HG02852 (cell line): ENCODE results near the gene DYRK1A.
"Not testable (repeated sequence)": the region's sequence is repeated elsewhere in the genome, so short reads cannot be mapped to it uniquely, and the experiment has no call there.

Source experiments
- ATAC-seq: cut with Tn5 transposase; IDR thresholded peaks from one replicate; pipeline ENCODE4 v1.9.1; 2021; ENCODE audit warnings: mild to moderate bottlenecking, moderate library complexity; ENCODE audit not compliant: unreplicated experiment

Gene DYRK1A

DNA sequence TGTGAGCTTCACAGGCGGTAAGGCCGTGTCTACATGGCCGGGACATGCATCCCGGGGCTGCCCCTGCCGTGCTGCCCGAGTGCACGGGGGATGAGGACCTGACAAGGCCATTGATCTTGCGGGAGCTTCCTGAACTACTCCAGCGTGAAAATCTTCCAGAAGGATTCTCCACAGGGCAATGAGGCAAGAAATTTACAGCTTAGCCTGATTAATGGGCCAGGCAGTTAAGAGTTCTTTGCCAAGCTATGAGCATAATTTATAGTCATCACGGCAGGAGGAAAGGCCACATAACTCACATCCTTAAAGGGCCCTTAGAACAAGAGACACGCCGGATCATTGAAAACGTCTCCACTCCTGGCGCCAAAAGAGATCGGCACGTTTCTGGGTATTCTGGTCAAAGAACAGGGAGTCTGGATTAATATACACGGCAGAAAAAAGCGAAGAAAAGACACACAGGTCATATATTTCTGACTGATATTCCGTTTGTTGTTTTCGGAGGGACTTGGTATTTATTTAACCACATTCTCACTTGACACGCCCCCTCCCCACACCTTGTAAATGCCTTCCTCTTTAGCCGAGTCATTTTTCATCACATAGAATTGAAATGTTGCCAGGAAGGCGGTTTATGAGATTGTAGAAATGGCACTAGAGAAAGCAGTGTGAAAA lies 180.5 kb downstream of the DYRK1A start:
- ATAC-seq: no peak

DNA sequence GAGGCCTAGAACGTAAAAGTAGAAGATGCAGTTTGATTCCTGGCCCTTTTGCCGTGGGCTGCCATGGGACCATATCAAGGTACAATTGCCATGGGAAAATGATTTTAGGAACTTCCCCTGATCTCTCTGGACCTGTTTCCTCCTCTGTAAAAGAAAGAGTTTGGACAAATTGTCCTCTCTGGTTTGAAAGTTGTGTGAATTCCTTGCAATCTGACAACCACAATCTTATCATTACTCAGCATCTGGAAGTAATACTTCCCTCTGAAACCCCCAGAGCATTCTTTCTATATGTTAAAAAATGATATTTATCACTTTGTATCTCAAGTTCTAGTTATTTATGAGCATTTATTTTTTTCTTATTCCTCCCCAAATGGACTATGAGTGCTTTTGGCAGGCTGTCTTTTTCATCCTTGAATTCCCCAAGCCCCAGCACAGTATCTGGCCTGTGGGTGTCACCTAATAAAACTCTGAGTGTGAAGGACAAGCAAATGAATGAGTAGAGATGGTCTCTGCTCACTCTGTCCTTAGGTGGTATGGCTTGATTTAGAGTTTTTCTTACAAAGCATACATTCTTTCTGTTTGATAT lies 181.1 kb downstream of the DYRK1A start:
- ATAC-seq: no peak

DNA sequence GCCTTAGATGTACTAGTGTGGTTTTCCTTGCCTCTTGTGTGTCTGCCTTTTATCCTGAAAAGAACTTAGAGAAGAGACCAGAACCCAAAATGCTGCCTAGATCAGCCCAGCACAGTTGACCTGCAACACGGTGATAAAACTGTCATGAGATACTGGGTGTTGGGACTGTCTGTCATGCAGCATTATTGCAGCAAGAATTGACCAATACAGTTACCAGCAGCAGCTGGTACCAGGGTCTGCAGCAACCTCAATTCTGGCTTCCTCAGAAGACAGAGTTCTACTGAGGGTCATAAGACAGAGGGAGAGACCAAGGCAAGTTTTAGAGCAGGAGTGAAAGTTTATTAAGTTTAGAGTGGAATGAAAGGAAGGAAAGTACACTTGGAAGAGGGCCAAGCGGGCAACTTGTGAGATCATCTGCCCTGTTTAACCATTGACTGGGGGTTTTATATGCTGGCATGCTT lies 182.0 kb downstream of the DYRK1A start:
- ATAC-seq: no peak

DNA sequence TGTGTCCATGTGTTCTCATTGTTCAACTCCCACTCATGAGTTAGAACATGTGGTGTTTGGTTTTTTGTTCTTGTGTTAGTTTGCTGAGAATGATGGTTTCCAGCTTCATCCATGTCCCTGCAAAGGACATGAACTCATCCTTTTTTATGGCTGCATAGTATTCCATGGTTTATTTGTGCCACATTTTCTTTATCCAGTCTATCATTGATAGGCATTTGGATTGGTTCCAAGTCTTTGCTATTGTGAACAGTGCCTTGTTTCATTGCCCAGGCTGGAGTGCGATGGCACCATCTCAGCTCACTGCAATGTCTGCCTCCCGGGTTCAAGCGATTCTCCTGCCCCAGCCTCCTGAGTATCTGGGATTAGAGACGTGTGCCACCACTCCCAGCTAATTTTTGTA lies 183.2 kb downstream of the DYRK1A start:
- not testable (repeated sequence) for ATAC-seq

DNA sequence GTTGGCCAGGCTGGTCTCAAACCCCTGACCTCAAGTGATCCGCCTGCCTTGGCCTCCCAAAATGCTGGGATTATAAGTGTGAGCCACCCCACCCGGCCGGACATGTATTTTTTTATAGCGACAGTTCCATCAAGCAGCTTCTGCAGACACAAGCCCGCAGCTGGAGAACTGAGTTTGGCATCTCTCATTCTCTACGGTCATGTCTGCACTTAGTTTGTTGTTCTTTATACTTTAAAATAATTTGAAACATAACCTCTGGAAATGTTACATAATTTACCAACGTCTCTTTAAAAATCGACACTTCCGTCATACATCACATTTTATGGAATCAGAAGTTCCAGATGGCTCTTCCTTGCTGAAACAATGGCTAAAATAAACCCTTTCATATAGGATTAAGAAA lies 183.6 kb downstream of the DYRK1A start:
- ATAC-seq: no peak

DNA sequence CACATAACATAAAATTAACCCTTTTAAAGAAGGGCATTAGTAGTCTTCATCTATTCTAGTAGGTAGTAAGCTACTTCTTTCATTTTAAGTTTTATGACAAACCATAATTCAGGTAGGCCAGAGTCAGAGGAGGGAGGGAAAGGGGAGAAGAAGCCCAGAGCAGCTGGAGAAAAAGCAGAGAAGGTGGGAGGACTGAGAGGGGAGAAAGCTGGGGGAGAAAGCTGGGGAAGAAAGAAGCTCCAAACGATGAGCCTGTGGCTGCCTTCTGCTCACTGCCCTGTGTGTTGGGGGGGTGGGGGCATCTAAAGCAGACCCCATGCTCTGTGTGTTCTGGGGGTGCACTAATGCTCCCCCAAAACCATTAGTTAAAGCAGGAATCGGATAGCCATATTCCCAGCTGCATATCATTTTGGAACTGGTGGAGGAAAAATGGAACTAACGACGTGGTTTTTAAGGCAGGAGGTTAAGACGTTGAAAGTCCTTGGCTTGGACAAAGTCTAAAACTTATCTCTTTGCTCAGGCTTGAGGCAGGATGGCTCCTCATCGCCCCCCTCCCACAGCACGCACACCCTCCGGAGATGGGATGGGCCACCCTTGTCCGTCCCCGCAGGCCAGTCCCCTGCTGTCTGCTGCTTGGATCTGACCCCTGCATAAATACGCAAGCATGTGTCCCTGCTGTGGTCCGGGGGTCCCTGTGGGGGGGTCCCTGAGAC lies 184.2 kb downstream of the DYRK1A start:
- no peak for ATAC-seq

DNA sequence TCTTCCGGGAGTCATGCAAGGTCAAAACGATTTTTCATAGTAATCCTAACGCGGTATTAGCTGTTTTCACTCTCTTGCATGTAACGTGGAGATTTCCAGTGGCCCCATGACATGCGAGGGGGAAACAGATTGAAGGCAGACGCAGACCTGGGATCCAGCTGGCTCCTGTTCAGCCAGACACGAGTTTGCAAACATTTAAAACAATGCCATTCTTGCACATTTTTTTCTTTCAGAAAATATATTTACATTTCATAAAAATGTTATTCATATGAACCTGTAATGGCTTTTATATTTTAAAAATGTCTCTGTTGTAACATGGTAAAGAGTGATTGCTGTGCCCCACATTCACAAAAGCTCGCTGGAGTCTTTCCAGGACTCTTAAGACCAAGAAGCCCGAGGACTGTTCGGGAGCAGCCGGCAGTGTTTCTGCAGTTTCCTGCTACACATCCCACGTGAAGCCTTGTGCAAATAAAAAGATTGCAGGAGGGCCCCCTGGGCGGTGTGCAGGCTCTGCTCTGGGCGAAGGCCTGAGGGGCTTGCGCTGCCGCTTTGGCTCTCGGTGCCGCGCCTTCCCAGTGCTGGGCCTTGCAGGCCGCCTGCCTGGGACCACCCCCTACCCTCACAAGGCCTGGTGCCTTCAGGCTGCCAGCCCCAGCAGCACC lies 184.9 kb downstream of the DYRK1A start:
- ATAC-seq: no peak

DNA sequence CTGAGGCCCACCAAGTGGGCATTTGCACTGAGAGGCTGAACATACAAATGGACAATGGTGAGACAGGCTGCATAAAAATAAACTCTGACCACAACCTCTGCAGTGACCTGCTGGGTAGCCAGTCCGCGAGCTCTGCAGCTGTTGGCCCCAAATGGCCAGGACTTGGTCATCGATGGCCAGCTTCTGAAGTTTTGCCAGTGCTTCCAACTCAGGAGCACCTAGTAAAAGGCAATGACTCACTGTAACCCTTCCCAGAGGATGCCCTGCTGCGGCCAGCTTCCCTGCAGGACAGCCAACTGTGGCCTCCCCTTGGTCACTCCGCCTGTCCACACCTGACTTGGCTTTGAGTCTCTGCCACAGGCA lies 185.4 kb downstream of the DYRK1A start:
- ATAC-seq: no peak

DNA sequence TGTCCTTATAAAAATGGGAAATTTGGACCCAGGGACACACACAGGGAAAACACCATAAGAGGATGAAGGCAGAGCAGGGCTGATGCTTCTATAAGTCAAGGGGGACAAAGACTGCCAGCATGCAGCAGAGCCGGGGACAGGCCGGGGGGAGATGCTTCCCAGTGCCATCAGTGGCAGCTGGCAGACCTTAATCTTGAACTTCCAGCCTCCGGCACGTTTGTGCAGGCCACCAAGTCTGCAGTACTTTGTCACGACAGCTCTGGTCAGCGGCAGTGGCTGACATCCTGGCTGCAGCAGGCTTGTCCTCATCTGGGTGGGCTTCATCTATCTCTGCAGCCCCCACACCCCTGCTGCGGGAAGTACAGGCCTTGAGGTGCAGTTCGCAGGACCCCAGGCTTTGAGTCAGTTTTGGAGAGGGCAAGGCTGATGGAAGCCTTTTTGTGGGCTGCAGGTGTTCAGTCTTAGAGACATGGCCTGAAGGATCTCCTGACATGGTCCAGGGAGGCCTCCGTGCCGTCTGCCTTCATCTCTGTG lies 186.0 kb downstream of the DYRK1A start:
- no peak for ATAC-seq

DNA sequence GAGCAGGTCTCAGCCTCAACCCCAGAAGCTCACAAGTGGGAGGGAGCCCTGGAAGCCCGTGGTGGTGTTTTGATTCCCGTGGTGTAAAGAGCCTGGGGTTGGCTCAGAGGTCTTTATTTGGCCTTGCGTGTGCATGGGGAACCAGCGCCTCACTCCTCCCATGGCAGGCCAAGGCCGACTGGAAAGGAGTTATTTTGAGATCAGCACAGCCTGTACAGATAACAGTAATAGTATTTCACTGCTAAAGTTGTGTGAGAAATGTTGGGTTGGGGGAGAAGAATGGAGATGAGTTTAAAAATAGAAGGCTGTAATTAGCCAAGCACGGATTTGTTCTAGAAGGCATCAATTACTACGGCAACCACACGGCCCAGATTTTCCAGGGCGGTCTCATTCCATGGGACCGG lies 186.5 kb downstream of the DYRK1A start:
- no peak for ATAC-seq

DNA sequence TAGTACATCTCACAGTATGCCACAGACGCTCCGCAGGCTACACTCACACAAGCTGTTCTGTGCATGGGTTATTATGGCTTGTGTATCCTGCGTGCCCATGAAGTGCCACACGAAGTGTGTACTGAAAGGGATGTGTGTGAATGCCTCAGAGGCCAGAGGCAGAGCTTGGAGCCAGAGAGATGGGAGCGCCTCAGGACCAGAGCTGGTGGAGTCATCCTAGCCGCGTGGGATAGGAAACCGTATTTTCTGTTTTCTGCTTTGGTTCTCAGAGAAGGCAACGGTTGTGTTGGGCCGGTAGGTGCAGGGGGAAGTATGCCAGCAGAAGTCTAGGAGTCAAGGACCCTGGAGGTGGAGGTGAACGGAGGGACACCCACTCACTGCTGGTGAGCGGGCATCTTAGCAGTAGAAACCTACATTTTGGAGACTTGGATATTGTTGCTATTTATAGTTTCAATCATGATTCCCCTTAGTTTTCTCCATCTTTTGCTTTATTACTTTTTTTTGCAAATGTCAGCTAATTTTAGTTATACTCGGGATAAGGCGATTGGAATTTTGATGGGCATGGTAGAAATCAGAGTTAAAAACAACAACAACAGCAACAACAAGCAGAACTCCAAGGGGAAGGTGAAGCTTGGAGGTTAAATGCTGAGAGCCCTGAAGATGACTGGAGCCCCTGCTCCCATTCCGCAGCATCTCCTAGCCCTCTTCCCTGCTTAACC lies 188.2 kb downstream of the DYRK1A start:
- ATAC-seq: no peak

DNA sequence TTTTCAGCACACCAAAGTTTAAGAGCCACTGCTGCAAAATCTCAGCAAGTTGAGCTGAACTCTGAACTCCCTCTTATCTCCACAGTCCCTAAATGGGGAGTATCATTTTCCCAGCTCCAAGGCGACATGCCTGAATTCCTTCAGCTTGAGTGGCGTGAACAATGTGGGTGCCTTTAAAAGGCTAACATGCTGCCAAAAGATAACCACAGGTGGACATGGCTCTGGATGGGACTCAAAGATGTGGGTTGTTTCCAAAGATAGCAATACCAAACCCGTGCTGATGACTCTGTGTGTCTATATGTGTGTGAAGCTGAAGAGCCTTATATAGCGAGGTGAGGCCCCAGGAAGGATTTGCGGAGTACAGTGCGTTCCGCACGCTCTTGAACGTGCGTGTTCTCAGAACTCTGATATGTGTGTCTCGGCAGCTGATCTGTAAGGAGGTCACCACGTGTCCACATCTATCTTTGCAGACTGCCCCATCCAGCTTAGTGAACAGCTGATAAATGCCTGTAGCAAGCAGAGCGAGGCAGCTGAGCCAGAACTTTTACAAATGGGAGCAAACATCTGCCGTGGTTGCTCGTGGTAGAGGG lies 189.2 kb downstream of the DYRK1A start:
- no peak for ATAC-seq

DNA sequence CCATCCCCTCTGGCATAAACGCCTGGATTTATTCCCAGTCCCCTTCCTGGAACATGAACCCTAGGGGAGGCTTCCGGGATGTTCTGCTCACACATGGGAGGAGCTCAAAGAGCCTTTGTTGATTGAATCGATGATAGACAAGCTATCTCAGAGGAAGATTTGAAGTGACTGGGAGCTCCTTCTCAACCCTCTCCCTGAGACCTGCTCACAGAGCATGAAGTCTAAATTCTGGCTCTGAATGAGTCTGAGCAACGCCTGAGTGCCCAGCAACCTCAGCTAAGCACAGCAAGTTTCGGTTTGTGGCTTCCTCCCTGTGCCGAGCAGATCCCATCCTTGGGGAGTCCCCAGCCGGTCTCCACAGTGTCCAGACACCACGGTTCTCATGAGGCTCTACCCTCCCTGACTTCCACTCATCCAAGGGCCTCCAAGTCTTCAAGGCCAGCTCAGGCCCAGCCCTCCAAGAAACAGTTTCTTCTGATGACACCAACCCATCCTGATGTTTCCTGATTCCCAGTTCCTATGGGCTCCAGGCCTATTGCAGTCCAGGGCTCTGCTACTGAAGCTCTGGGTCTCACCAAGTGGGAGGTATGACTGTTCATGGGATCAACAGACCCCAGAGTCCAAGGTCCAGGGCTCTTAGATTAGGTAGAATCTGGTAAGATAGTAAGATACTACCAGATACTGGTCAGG lies 190.8 kb downstream of the DYRK1A start:
- peak; percentile 98 for ATAC-seq

DNA sequence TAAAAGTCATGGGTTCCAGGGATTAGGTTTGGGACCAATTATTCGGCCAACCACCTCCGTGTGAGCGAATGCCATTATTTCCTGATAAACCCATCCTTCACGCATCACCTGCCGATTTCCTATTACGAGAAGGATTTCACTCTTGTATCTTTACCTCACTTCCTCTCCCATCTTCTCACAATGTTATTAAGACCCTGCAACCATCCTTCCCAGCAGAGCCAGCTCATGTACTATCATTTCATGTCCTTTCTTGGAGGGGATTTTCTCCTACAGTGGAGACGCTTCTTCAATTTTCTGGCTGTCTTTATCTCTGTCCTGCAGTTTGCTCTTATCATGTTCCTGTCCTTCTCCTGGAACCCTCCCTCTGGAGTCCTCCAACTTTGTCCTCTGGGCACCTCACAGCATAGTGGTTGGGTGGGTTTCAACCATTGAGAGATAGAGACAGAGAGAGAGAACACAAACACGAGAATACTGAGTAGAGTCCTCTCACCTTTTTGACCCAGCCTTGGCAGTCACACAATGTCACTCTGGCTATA lies 192.2 kb downstream of the DYRK1A start:
- ATAC-seq: no peak

DNA sequence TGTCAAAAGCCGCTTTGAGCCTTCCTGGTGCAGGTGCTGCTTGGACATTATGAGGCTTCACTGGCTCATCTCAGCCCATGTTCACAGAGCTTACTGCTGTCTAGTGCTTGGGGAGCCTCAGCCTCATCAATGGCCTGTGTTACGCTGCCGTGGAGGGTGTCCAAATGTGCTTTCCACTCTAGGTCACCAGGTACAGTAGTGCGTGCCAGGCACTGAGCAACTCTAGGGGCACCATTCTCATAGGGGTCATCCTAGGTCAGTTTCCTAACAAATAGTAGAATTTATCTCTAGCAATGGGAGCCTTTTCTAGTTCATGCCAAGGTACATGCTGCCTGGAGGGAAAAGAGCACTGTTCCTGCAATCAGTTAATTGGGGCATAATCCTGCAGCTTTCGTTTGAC lies 193.8 kb downstream of the DYRK1A start:
- no peak for ATAC-seq

DNA sequence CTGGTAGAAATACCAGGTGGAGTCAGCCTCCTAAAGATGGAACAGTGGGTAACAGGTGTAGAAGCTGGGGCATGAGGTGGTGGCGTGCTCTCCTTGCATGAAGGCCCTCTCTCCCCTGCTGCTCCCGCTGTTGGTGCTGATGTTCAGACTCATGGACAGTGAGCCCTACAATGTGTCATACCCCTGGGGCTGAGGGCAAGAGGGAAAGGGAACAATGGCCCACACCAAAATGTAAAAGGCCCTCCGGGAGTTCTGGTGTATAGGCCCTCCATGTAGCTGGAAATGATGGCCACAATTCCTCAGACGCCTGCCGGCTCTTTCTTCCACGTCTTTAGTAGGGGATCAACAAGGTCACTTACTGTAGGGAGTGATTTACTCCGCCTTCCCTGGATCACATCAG lies 194.9 kb downstream of the DYRK1A start:
- no peak for ATAC-seq

DNA sequence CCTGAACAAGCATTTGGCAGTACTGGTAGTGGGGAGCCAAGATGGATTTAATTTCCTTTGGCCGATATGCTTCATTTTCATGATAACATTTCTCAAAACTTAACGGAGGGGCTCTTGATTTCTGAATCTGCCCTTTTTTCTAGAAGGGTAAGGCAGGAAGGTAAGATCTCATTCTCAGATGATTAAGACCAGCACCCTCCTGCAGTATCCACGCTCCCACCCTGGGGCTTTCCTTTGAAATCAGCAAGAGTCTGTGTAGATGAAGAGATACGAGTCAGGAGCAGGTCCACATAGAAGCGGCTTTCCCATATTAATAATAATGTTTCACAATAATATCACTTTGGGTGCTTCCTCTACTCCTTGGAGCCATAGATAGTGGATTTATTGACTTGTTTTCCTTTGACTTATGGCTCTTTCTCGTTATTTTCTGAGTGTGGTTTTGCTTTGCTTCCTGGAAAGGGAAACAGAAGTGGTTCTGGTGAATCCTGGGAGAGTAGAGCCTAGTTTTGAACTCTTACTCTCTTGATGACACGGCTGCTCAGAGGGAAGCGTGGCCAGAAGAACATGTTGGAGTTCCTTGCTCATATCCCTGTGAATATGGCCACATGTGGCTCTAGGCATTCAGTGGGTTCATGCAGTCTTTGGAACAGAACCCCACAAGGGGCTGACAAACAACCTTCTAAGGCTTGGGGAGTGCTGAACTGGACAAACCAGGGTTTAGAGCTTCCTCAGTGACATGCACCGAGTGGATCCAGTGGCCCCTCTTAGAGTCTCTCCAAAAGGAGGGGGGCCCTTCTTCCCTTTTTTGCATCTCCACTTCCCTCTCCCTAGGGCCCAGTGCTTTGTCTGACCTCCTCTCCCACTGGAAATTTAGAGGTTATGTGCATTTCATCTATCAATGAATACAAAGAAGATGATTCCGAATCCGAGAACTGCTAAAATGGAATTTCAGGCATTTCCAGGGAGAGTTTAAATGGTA lies 195.7 kb downstream of the DYRK1A start:
- ATAC-seq: no peak

DNA sequence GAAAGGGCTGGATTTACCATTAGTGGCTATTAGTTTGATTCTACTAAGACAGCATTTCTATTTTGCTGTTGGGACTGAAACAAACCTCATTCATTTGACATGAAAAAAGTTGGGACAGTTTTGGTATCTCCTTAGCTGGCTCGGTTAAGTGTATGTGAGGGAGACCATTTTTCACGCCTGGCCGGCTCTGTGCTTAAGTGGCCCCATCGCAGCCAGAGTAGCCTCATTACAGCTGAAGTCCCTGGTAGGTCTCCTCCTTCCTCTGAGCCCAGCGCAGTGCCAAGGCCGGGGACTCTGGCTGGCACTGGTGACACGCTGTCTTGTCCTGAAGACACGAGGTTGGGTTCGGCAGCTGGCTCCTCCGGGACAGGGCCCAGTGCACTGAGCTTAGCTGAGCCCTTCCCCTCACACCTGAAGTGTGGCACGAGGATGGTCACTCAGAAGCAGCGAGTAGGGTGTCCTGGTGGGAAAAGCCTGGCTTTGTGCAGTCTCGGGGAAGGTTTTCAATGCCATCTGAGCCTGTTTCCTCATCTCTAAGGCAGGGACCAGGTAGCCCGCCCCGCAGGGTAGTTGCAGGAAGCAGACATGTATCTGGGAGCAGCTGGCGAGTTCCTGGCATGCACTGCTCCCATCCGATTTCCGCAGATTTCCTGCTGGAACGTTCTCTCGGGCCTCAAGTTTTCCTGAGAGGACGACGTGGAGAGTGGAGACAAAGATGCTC lies 196.5 kb downstream of the DYRK1A start:
- peak; percentile 25 for ATAC-seq
